HAP-1 (cell line): ENCODE data around the gene RYR3.

Experiments used
- DNase-seq, 2 experiments: peaks; one replicate each; pipeline ENCODE4 v3.0.0-alpha.2; 2016 to 2020; ENCODE audit warnings: low spot score in 2 of 2
- H3K27me3 ChIP-seq: fragments of 250-450 bp; sonication (Bioruptor Pico); 2 replicates; pipeline ENCODE4 v1.5.1; 2020; ENCODE audit warnings: low read depth, mild to moderate bottlenecking, moderate library complexity
- H3K36me3 ChIP-seq: fragments of 250-450 bp; sonication (Bioruptor Pico); replicated peaks from 2 replicates; pipeline ENCODE4 v1.5.1; 2020; ENCODE audit warnings: mild to moderate bottlenecking
- H3K4me1 ChIP-seq: fragments of 250-450 bp; sonication (Bioruptor Pico); 2 replicates; pipeline ENCODE4 v1.5.1; 2020; ENCODE audit warnings: mild to moderate bottlenecking
- H3K4me3 ChIP-seq: fragments of 250-450 bp; sonication (Bioruptor Pico); 2 replicates; pipeline ENCODE4 v1.5.1; 2020; ENCODE audit warnings: mild to moderate bottlenecking, moderate library complexity
- H3K9me3 ChIP-seq: fragments of 250-450 bp; sonication (Bioruptor Pico); 2 replicates; pipeline ENCODE4 v1.5.1; 2020; ENCODE audit warnings: mild to moderate bottlenecking, moderate library complexity
- in situ Hi-C: fragments of 300-500 bp; cut with MboI; formaldehyde crosslinking; loops from 3 replicates; pipeline ENCODE4 v1.14.3; 2020; ENCODE audit warnings: low sequenced_read_pairs, inconsistent platforms, mixed read lengths

RYR3 gene

DNA sequence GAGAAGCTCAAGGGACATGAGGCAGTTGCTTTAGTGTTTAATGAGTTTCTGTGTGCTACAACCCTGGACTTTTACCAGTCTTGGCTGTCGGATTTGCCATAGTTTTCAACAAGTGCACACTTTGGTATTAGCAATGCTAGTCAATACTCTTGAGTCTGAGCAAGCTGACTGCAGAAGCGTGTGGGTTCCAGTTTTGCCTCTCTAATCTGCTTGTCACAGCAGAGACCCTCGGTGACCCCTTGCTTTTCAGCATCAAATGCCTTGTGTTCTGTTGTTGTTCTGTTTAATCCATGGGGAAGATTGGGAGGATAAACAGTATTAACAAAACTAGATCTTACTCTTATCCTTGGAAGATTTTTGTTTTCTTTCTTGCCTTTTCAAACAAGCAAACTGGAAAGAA, 463.2 kb downstream of the RYR3 start:
- Histone ChIP-seq H3K9me3 (no peaks in the 10 kb centered on the region), H3K4me3 (no peak overlapping the region), H3K4me1 (no peaks in the 10 kb centered on the region), H3K27me3 (no peaks in the 10 kb centered on the region), H3K36me3 (no peaks in the 10 kb centered on the region)
- no peak for DNase-seq
- in situ Hi-C loops: no loop called here

DNA sequence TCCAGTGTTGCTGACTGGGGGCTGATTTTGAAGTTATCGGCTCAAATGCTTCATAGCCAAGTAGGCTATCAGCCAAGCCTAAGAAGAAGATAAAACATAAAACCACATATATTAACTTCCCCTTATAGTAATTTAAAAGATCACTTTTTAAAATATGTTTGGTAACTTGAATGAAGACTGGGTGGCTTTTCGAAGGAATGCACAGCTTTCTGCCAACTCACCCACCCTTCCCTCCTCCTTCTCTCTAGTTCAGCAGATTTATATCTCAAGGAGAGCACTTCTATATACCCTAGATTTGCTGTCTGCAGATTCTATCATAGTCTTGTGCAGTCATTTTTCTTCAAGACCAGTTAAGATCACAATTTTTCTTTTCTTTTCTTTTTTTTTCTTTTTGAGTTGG, 468.1 kb downstream of the RYR3 start:
- no peak overlapping the region for H3K4me3 ChIP-seq
- peaks cover 4% of the 10 kb centered on the region; the same call in 1 of the 2 replicates for H3K27me3 ChIP-seq
- no peak for DNase-seq
- no peaks in the 10 kb centered on the region for H3K4me1 ChIP-seq
- in situ Hi-C loops: no loop called here
- H3K9me3 ChIP-seq: no peaks in the 10 kb centered on the region
- no peaks in the 10 kb centered on the region for H3K36me3 ChIP-seq

DNA sequence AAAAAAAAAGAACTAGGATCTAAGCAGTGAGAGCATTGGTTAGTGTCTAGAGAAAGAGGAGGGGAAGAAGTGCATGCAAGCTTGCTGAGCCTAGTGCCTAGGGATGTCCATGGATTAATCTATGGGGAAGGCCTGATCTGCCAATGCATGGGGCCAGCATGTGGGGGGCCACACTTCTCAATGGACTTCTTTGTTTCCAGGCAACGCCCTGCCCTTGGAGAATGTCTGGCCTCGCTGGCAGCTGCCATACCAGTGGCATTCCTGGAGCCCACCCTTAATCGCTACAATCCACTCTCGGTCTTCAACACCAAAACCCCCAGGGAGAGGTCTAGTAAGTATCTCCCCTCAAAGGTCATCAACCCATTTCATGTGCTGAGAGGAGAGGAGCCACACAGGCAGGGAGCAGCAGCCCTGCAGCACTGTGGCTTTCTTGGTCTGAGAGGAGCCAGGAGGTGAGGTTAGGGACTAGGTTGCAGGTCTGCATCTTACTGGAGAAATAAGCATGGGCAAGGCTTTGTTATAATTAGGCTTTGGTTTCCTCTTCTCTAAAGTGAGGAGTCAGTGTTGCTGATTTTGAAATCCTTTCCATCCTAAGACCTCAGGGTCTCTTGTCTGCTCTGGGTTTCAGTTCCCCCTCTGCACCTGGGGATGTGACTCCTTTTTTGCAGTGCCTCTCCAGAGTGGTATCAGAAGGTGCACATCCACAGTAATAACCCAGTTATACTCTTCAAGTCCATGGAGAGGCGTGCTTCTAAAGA, 469.4 kb downstream of the RYR3 start:
- in situ Hi-C loops: no loop called here
- H3K4me3 ChIP-seq: no peak overlapping the region
- peaks cover 4% of the 10 kb centered on the region; the same call in 1 of the 2 replicates for H3K27me3 ChIP-seq
- no peaks in the 10 kb centered on the region for H3K9me3 ChIP-seq
- no peaks in the 10 kb centered on the region for H3K36me3 ChIP-seq
- DNase-seq: no peak
- no peaks in the 10 kb centered on the region for H3K4me1 ChIP-seq

DNA sequence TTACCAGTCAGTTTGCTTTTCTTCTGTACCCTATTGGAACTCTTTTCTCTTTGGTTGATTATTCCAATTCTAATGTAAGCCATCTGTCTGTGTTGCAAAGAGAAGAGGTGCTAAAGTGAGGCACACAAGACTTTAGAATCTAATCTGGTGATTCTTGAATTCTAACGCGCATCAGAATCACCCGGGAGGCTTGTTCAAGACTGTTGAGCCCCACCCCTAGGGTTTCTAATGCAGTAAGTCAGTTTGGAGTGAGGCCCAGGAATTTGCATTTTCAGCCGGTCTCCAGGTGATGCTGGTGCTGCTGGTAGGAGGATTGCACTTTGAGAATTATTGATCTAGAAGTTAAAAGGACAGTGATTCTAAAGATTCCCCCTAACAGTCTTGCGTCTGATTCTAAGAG, 472.2 kb downstream of the RYR3 start:
- in situ Hi-C loops: no loop called here
- H3K27me3 ChIP-seq: peaks cover 4% of the 10 kb centered on the region; the same call in 1 of the 2 replicates
- H3K4me1 ChIP-seq: no peaks in the 10 kb centered on the region
- H3K36me3 ChIP-seq: no peaks in the 10 kb centered on the region
- no peak overlapping the region for H3K4me3 ChIP-seq
- DNase-seq: no peak
- H3K9me3 ChIP-seq: no peaks in the 10 kb centered on the region

DNA sequence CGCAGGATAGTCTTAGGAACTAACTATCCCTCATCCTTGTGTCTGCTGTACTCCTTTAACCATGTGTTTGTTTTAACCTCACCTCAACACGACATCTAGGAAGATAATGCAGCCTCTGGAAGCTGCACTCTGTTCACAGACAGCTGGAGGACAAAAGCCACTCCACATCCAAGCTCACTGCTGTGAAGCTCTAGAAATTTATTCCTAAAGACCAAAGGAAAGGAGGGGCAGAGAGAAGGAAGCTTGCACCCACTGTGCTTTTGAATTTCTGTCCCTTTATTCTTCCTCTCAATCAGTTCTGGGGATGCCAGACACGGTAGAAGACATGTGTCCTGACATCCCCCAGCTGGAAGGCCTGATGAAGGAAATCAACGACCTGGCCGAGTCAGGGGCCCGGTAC, 474.6 kb downstream of the RYR3 start:
- Histone ChIP-seq H3K4me3 (no peak overlapping the region), H3K27me3 (peaks cover 4% of the 10 kb centered on the region; the same call in 1 of the 2 replicates), H3K4me1 (no peaks in the 10 kb centered on the region), H3K36me3 (no peaks in the 10 kb centered on the region), H3K9me3 (no peaks in the 10 kb centered on the region)
- in situ Hi-C loops: no loop called here
- no peak for DNase-seq

DNA sequence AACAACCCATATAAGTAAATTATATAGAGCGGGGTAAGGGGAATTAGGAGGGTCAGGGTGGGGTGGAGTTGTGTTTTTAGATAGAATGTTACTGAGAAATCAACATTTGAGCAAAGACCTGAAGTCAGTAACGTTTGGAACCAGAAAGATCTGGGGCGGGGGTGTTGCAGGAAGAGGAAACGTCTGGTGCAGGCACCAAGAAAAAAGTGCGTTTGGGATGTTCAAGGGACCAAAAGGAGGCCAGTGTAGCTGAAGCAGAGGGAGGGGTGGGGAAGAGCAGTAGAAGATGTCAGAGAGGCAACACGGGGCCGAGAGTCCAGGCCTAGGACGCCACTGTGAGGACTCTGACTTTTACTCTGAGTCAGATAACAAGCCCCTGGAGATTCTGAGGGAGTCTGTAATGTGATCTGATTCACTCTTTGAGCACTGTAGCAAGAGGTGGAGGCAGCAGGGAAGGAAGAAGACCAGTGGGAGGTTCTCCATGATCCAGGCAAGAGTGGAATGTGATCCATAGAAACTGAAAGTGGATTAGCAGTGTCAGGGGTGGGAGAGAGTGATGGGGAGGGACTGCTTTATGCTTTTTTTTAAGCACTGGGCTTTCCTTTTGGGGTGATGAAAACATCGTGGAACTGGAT, 478.3 kb downstream of the RYR3 start:
- H3K9me3 ChIP-seq: no peaks in the 10 kb centered on the region
- no peak overlapping the region for H3K4me3 ChIP-seq
- no peaks in the 10 kb centered on the region for H3K4me1 ChIP-seq
- no peak for DNase-seq
- no peaks in the 10 kb centered on the region for H3K27me3 ChIP-seq
- no peaks in the 10 kb centered on the region for H3K36me3 ChIP-seq
- in situ Hi-C loops: no loop called here

- no peaks in the 10 kb centered on the region for H3K4me1 ChIP-seq
- no peaks in the 10 kb centered on the region for H3K36me3 ChIP-seq
- DNase-seq: no peak
- H3K9me3 ChIP-seq: no peaks in the 10 kb centered on the region
- H3K27me3 ChIP-seq: no peaks in the 10 kb centered on the region
- in situ Hi-C loops: no loop called here
- H3K4me3 ChIP-seq: no peak overlapping the region
Measured at GRCh38 chr15:33794453-33794852, 483.7 kb downstream of the RYR3 start.

GRCh38 chr15:33795070-33795469, 484.3 kb downstream of the RYR3 start:
- in situ Hi-C loops: no loop called here
- Histone ChIP-seq H3K27me3 (no peaks in the 10 kb centered on the region), H3K36me3 (no peaks in the 10 kb centered on the region), H3K4me1 (no peaks in the 10 kb centered on the region), H3K9me3 (no peaks in the 10 kb centered on the region), H3K4me3 (no peak overlapping the region)
- no peak for DNase-seq

- H3K4me3 ChIP-seq: no peak overlapping the region
- H3K27me3 ChIP-seq: no peaks in the 10 kb centered on the region
- no peaks in the 10 kb centered on the region for H3K36me3 ChIP-seq
- H3K4me1 ChIP-seq: no peaks in the 10 kb centered on the region
- H3K9me3 ChIP-seq: no peaks in the 10 kb centered on the region
- DNase-seq: no peak
- in situ Hi-C loops: no loop called here
Measured at GRCh38 chr15:33797651-33798050, 486.9 kb downstream of the RYR3 start.

DNA sequence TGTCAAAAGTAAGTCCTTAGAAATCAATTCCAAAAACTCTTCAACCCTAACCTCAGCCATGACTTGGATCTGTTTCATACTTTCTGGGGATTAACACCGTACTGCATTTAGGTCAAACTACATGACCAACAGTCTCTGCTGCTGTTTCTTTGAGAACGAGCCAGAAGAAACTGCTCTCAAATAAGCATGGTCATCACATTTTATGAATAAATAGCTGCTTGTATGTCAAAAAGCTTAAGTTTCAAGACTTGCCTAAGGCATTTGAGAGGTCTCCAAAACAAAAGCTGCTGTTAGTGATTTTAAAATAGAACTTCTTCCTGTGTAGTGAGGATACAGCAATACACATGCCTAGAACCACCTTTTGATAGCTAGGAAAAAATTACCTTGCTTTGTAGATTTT, 491.2 kb downstream of the RYR3 start:
- H3K27me3 ChIP-seq: no peaks in the 10 kb centered on the region
- no peaks in the 10 kb centered on the region for H3K36me3 ChIP-seq
- in situ Hi-C loops: no loop called here
- no peaks in the 10 kb centered on the region for H3K9me3 ChIP-seq
- H3K4me1 ChIP-seq: no peaks in the 10 kb centered on the region
- DNase-seq: no peak
- H3K4me3 ChIP-seq: no peak overlapping the region

GRCh38 chr15:33807665-33808064, 496.9 kb downstream of the RYR3 start:
- in situ Hi-C loops: no loop called here
- Histone ChIP-seq H3K27me3 (peaks cover 9% of the 10 kb centered on the region), H3K4me3 (no peak overlapping the region), H3K9me3 (no peaks in the 10 kb centered on the region), H3K4me1 (no peaks in the 10 kb centered on the region), H3K36me3 (no peaks in the 10 kb centered on the region)
- no peak for DNase-seq

- no peaks in the 10 kb centered on the region for H3K4me1 ChIP-seq
- no peak for DNase-seq
Measured at GRCh38 chr15:33808720-33809457, 498.1 kb downstream of the RYR3 start.

DNA sequence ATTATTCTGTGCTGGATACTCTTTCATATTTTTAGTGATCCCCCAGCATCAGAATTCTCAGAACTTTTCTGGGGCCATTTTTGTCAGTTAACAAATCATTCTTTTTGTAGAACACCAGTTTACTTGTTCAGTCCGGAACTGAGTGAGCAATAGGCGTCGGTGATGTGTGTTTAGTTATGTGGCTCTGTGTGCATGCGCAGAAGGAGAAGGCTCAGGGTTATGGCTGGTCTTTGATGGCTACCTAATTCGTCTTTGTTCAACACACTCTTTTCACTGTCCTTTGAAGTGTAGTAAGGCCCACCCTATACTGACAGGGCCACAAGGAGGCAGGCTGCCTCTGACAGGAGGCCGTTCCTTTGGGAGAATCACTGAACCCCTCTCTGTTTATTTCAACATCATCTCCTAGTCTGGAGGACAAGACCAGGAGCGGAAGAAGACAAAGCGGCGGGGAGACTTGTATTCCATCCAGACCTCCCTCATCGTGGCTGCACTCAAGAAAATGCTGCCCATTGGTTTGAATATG, 499.4 kb downstream of the RYR3 start:
- Histone ChIP-seq H3K27me3 (peaks cover 9% of the 10 kb centered on the region), H3K4me1 (no peaks in the 10 kb centered on the region), H3K9me3 (no peaks in the 10 kb centered on the region), H3K36me3 (no peaks in the 10 kb centered on the region), H3K4me3 (no peak overlapping the region)
- in situ Hi-C loops: no loop called here
- no peak for DNase-seq

More at GRCh38 chr15:33808720-33809457, 498.1 kb downstream of the RYR3 start:
- in situ Hi-C loops: no loop called here
- no peak overlapping the region for H3K4me3 ChIP-seq
- H3K27me3 ChIP-seq: peaks cover 9% of the 10 kb centered on the region
- no peaks in the 10 kb centered on the region for H3K36me3 ChIP-seq
- no peaks in the 10 kb centered on the region for H3K9me3 ChIP-seq

DNA sequence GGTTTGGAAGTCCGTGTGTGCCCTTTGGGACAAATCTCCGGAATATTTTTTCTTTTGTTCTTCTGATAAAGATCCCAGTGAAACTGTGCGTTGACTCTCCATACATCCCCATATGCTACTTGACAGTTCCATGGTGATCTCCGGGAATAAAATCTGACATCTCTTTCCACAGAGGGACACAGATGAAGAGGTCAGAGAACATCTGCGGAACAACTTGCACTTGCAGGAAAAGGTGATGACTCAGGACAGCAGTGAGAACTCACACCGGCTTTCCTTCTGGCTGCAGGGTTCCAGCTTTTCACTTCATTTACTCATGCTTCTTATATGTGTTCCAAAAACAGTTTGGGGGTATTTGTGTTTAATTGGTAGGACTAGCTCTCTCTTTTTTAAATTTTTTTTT, 500.0 kb downstream of the RYR3 start:
- DNase-seq: no peak
- in situ Hi-C loops: no loop called here
- peaks cover 9% of the 10 kb centered on the region for H3K27me3 ChIP-seq
- no peaks in the 10 kb centered on the region for H3K36me3 ChIP-seq
- no peaks in the 10 kb centered on the region for H3K4me1 ChIP-seq
- no peak overlapping the region for H3K4me3 ChIP-seq
- H3K9me3 ChIP-seq: no peaks in the 10 kb centered on the region
